HG03565 (cell line): Measurements from ENCODE around the gene GIPC3.

Experiments used
- ATAC-seq: cut with Tn5 transposase; IDR thresholded peaks from one replicate; pipeline ENCODE4 v1.9.1; 2021; ENCODE audit warnings: mild to moderate bottlenecking, moderate library complexity; ENCODE audit not compliant: unreplicated experiment

GIPC3 gene

GRCh38 chr19:3634496-3635045 is 49.3 kb downstream of the GIPC3 start:
- ATAC-seq, result no peak

- no peak for ATAC-seq
These were observed 51.2 kb downstream of the GIPC3 start for GRCh38 chr19:3636506-3636905.

- no peak for ATAC-seq
These were observed 51.7 kb downstream of the GIPC3 start for GRCh38 chr19:3636962-3637361.

GRCh38 chr19:3637621-3638020 is 52.3 kb downstream of the GIPC3 start:
- no peak for ATAC-seq

GRCh38 chr19:3638208-3639193 is 53.2 kb downstream of the GIPC3 start:
- no peak for ATAC-seq

GRCh38 chr19:3639479-3639878 is 54.2 kb downstream of the GIPC3 start:
- ATAC-seq, result no peak

- ATAC-seq, result no peak
These were observed 56.4 kb downstream of the GIPC3 start for GRCh38 chr19:3641515-3642269.

GRCh38 chr19:3642296-3642695 is 57.0 kb downstream of the GIPC3 start:
- ATAC-seq, result no peak
